ENCODE results near the gene THAP12.

THAP12 gene

GRCh38 chr11:76380159-76380976 lies 564 bp downstream of the THAP12 start:
- peak; percentile 26 for DNase-seq (ENCODE audit: low spot score)

- DNase-seq (ENCODE audit: low spot score) = no peak
Observed at GRCh38 chr11:76379807-76380158, 1.1 kb downstream of the THAP12 start.

- DNase-seq (ENCODE audit: low spot score) = no peak
Observed at GRCh38 chr11:76376746-76377558, 4.0 kb downstream of the THAP12 start.

GRCh38 chr11:76371170-76371569 lies 9.8 kb downstream of the THAP12 start:
- DNase-seq (ENCODE audit: low spot score) = no peak

- no peak for DNase-seq (ENCODE audit: low spot score)
Observed at GRCh38 chr11:76369406-76369805, 11.5 kb downstream of the THAP12 start.

- DNase-seq (ENCODE audit: low spot score) = no peak
Observed at GRCh38 chr11:76368490-76368889, 12.4 kb downstream of the THAP12 start.

- DNase-seq (ENCODE audit: low spot score) = no peak
Observed at GRCh38 chr11:76365038-76365679, 15.8 kb downstream of the THAP12 start.

GRCh38 chr11:76362716-76363115 lies 18.2 kb downstream of the THAP12 start:
- no peak for DNase-seq (ENCODE audit: low spot score)

- no peak for DNase-seq (ENCODE audit: low spot score)
Observed at GRCh38 chr11:76361776-76362175, 19.2 kb downstream of the THAP12 start.

- DNase-seq (ENCODE audit: low spot score) = no peak
Observed at GRCh38 chr11:76361374-76361773, 19.6 kb downstream of the THAP12 start.

- DNase-seq (ENCODE audit: low spot score) = peak; percentile 57
Observed at GRCh38 chr11:76355172-76355571, 25.8 kb downstream of the THAP12 start.

GRCh38 chr11:76348348-76348747 lies 32.6 kb downstream of the THAP12 start:
- no peak for DNase-seq (ENCODE audit: low spot score)

- DNase-seq (ENCODE audit: low spot score) = peak; percentile 12
Observed at GRCh38 chr11:76347466-76347865, 33.5 kb downstream of the THAP12 start.

GRCh38 chr11:76339221-76339620 lies 41.7 kb downstream of the THAP12 start:
- no peak for DNase-seq (ENCODE audit: low spot score)

- DNase-seq (ENCODE audit: low spot score) = no peak
Observed at GRCh38 chr11:76337923-76338322, 43.0 kb downstream of the THAP12 start.

GRCh38 chr11:76337469-76337868 lies 43.5 kb downstream of the THAP12 start:
- no peak for DNase-seq (ENCODE audit: low spot score)

GRCh38 chr11:76336597-76336996 lies 44.3 kb downstream of the THAP12 start:
- no peak for DNase-seq (ENCODE audit: low spot score)

- DNase-seq (ENCODE audit: low spot score) = no peak
Observed at GRCh38 chr11:76335842-76336241, 45.1 kb downstream of the THAP12 start.

GRCh38 chr11:76334826-76335389 lies 46.0 kb downstream of the THAP12 start:
- DNase-seq (ENCODE audit: low spot score) = no peak

GRCh38 chr11:76330651-76331050 lies 50.3 kb downstream of the THAP12 start:
- DNase-seq (ENCODE audit: low spot score) = no peak

GRCh38 chr11:76329983-76330382 lies 50.9 kb downstream of the THAP12 start:
- DNase-seq (ENCODE audit: low spot score) = no peak

- no peak for DNase-seq (ENCODE audit: low spot score)
Observed at GRCh38 chr11:76329084-76329648, 51.8 kb downstream of the THAP12 start.
